K562 treated with DMSO at 1 percent for 24 hours (cell line): ENCODE results near the gene ARV1. TPM values are rescaled to one million over a fixed set of nuclear protein-coding genes. Genes with fewer than 3 reads are reported as not detected.

Source experiments
- total RNA-seq: library from RNA; unstranded; fragments of 300-600 nt; gene quantifications from 2 replicates; pipeline ENCODE4 v1.2.3, GENCODE V29; 2022; ENCODE audit warnings: low read depth; ENCODE audit not compliant: insufficient read depth

The ARV1 gene
- total RNA-seq: 41.2 and 50.2 TPM in 2 replicates

GRCh38 chr1:230978491-230979388 is at the start of gene ARV1, which contains the start of gene TTC13:
Gene ARV1 (plus strand): TSS chr1:230979094. CDS start chr1:230979106, 12 bp downstream.
Gene TTC13 (minus strand): TSS chr1:230978861. CDS start chr1:230978830, 31 bp downstream.

GRCh38 chr1:231040019-231040799 is 61.3 kb downstream of the ARV1 start, which contains the start of gene FAM89A:
Gene FAM89A (minus strand): TSS chr1:231040254. CDS start chr1:231040211, 43 bp downstream.

Other genes starting within 250 kb of the ARV1 start
- not detected in 2 replicates for gene CAPN9, start 231.7 kb upstream of the ARV1 start, total RNA-seq
- gene C1orf198, start 110.6 kb upstream of the ARV1 start, total RNA-seq: 7.1 and 7.5 TPM in 2 replicates
- gene TTC13, start 233 bp upstream of the ARV1 start, total RNA-seq: 4.2 and 4.8 TPM in 2 replicates
- gene FAM89A, start 61.2 kb downstream of the ARV1 start, total RNA-seq: 75.4 and 98.3 TPM in 2 replicates
- 0.41 and 0.49 TPM in 2 replicates for gene TRIM67, start 183.0 kb downstream of the ARV1 start, total RNA-seq